Tibial artery (tissue), 4 donors: ENCODE measurements around the gene NOL9.

ENCODE experiments used
- DNase-seq, 2 donors: peaks; one replicate each; pipeline ENCODE4 v3.0.0-alpha.2; 2019
- H3K27ac ChIP-seq, 2 donors: fragments of 200-600 bp; sonication (generic) in 1 of 2; 1 replicate in 1 of 2; 2 replicates in 1 of 2; pipeline ENCODE4 v1.5.1; 2018 to 2019; ENCODE audit warnings: mild to moderate bottlenecking in 1 of 2
- H3K27me3 ChIP-seq, 2 donors: fragments of 200-600 bp; sonication (generic) in 1 of 2; one replicate each; pipeline versions ENCODE4 v1.5.1 to v1.6.0; 2016 to 2019
- H3K36me3 ChIP-seq, 3 donors: fragments of 200-600 bp; sonication (generic) in 2 of 3; one replicate each; pipeline ENCODE4 v1.5.1; 2016 to 2019; ENCODE audit warnings: mild to moderate bottlenecking in 2 of 3
- H3K4me1 ChIP-seq, 4 donors: fragments of 200-600 bp; sonication (generic) in 2 of 4; 1 replicate in 3 of 4; 2 replicates in 1 of 4; pipeline ENCODE4 v1.5.1; 2016 to 2019
- H3K4me3 ChIP-seq, 2 donors: fragments of 200-600 bp; sonication (generic) in 1 of 2; 1 replicate in 1 of 2; 2 replicates in 1 of 2; pipeline ENCODE4 v1.5.1; 2018 to 2019; ENCODE audit warnings: mild to moderate bottlenecking in 2 of 2
- H3K9me3 ChIP-seq, 3 donors: fragments of 200-600 bp; sonication (generic) in 1 of 3; one replicate each; pipeline ENCODE4 v1.5.1; 2016 to 2019
- CTCF ChIP-seq, 2 experiments: fragments of 200-600 bp in 1 of 2; fragments of 450-650 bp in 1 of 2; IDR thresholded peaks; one replicate each; pipeline ENCODE4 v1.5.1; 2017 to 2019; ENCODE audit warnings: antibody characterized with exemption in 2 of 2, mild to moderate bottlenecking in 1 of 2, moderate library complexity in 1 of 2
- intact Hi-C: fragments of 100-400 bp; cut with DNase I; formaldehyde crosslinking; loops from one replicate; pipeline ENCODE4 v1.15.0; 2023; ENCODE audit warnings: low total_unique reads

The NOL9 gene

DNA sequence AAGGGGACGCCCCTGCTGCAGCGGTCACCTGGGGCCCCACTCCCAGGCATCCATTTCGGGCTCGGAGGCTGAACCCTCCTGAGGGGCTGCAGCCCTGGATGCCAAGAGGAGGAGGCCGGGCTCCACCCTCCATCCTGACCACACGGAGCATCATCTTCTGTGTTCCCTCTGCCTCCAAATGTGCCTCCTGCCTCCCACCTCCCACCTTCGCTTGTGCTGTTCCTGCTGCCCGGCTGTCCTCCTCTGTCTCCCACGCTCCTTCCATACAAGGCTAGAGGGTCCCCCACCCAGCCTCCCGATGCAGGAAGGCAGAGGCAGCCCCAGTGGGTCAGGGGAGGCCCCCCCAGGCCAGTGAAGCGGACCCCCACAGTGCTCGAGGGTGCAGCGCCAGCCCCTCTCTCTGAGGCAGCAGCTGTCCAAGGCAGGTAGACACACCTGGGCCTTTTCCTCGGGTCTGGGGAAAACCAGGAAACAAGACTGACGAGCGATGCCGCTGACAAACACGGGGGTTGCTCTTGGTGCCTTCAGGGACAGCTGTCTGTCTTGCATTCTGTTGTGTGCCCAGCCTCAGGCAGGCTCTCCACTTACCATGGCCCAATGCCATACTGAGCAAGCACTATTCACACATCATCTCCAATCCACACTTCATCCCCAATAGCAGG lies 46.0 kb downstream of the NOL9 start:
- H3K36me3 ChIP-seq, result no peaks in the 10 kb centered on the region
- H3K27ac ChIP-seq, result no peak overlapping the region
- H3K4me1 ChIP-seq, result peaks cover 0 to 27% (median 5%) of the 10 kb centered on the region in 4 donors
- peaks cover 0 to 17% of the 10 kb centered on the region in 2 donors for H3K27me3 ChIP-seq
- no peak for DNase-seq
- H3K9me3 ChIP-seq, result no peaks in the 10 kb centered on the region
- intact Hi-C loops, result no loop called here
- TF ChIP-seq CTCF (IDR thresholded peaks at IDR 0.05), result no peak
- no peak overlapping the region for H3K4me3 ChIP-seq

- H3K27me3 ChIP-seq, result peaks cover 0 to 17% of the 10 kb centered on the region in 2 donors
- peaks cover 3 to 24% (median 11%) of the 10 kb centered on the region in 4 donors for H3K4me1 ChIP-seq
- H3K4me3 ChIP-seq, result no peak overlapping the region
- DNase-seq, result no peak
- intact Hi-C loops, result no loop called here
- H3K27ac ChIP-seq, result no peak overlapping the region
- TF ChIP-seq CTCF (IDR thresholded peaks at IDR 0.05), result no peak
- no peaks in the 10 kb centered on the region for H3K9me3 ChIP-seq
- H3K36me3 ChIP-seq, result no peaks in the 10 kb centered on the region
Observed at GRCh38 chr1:6507461-6507911, 46.8 kb downstream of the NOL9 start.

DNA sequence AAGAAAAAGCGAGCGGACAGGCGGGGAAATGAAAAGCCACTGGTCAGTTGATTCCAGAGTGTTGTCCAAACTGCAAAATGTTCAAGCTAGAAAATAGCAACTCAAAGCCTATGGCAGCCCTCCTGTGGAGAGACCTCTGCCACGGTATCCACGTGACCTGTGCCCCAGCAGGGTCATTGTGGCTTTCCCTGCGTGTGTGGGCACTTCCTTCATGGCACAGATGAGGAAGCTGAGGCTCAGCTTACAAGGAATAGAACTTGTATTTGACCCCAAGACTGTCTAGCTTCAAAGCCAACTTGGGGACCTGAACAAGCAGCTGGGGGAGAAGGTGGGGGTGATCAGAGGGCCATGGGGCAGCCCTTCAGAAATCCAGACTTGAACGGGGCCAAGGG lies 47.3 kb downstream of the NOL9 start:
- Histone ChIP-seq H3K4me3 (no peak overlapping the region), H3K36me3 (no peaks in the 10 kb centered on the region), H3K9me3 (no peaks in the 10 kb centered on the region), H3K27me3 (peaks cover 0 to 17% of the 10 kb centered on the region in 2 donors), H3K27ac (no peak overlapping the region), H3K4me1 (peaks cover 5 to 25% (median 16%) of the 10 kb centered on the region in 4 donors)
- intact Hi-C loops, result no loop called here
- DNase-seq, result no peak
- no peak for TF ChIP-seq CTCF (IDR thresholded peaks at IDR 0.05)

- no peak for DNase-seq
- Histone ChIP-seq H3K4me3 (no peak overlapping the region), H3K27ac (no peak overlapping the region), H3K9me3 (no peaks in the 10 kb centered on the region), H3K4me1 (peaks cover 5 to 31% (median 22%) of the 10 kb centered on the region in 4 donors), H3K27me3 (peaks cover 0 to 17% of the 10 kb centered on the region in 2 donors), H3K36me3 (no peaks in the 10 kb centered on the region)
- intact Hi-C loops, result no loop called here
- no peak for TF ChIP-seq CTCF (IDR thresholded peaks at IDR 0.05)
Observed at GRCh38 chr1:6506210-6507036, 47.9 kb downstream of the NOL9 start.

DNA sequence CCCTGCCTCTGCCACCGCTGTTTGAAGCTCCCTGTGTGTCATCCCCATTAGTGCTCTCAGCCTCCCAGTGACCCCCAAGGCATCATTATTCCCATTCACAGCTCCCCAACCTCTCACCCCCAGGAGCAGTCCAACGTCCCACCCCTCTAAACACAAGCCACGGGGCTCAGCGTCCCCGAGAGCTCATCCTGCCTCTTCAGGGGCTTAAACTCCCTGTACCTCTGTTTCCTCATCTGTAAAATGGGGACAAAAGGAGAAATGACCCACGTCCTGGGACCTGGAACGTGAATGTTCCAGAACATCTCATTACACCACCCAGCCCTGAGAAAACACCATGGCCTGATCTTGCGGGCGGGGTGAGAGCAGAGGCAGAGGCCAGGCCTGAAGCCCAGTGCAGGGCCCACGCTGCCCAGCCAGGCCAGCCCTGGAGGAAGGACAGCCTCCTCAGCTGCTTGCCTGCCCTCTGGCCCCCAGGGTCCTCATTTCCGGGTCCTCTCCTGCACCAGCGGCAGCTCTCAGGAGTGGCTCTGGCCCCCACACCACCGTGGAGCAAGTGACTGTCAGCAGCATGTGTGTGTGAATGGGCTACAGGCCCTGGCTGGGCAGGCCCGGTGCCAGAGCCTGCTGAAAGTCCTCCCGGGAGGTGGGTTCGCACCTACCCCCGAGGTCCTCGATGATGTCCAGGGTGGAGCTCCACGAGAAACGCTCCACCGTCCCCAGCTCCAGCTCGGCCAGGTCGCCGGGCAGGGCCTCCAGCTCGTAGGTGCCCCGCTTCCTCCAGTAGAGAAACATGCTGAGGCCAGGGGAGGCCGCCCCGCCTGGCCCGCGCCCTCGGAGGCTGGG lies 48.7 kb downstream of the NOL9 start:
- peaks cover 0 to 17% of the 10 kb centered on the region in 2 donors for H3K27me3 ChIP-seq
- H3K4me3 ChIP-seq, result no peak overlapping the region
- DNase-seq, result no peak
- intact Hi-C loops, result no loop called here
- no peaks in the 10 kb centered on the region for H3K36me3 ChIP-seq
- no peak overlapping the region for H3K27ac ChIP-seq
- no peak for TF ChIP-seq CTCF (IDR thresholded peaks at IDR 0.05)
- H3K4me1 ChIP-seq, result peaks cover 5 to 39% (median 30%) of the 10 kb centered on the region in 4 donors
- no peaks in the 10 kb centered on the region for H3K9me3 ChIP-seq
